ENCODE results near the gene PRKCH. TPM values are rescaled to one million over a fixed set of nuclear protein-coding genes. Genes with fewer than 3 reads are reported as not detected.

PRKCH gene
- total RNA-seq, 1 experiment from 2014 or later: 12.4 TPM

GRCh38 chr14:61320806-61321384, 484 bp upstream of the PRKCH start:
- ChIA-PET CTCF (interaction anchor here (0.7 to 2.6 kb wide), 10 partner anchors 12 to 516 kb away, joined by 3 to 11 read pairs (median 4); no protein-coding TSS in a partner anchor), POLR2A (interaction anchor here (0.8 to 3.8 kb wide), 8 partner anchors 11 to 140 kb away, joined by 3 to 38 read pairs (median 7); no protein-coding TSS in a partner anchor)
- BruUV-seq (replicated peaks): TSS peak; percentile 22
- intact Hi-C loops (cut with micrococcal nuclease): no loop called here
- no peak for DNase-seq (ENCODE audit: unreplicated experiment)
- Mint-ChIP-seq H3K9me3 (ENCODE audit: unreplicated experiment) (no peaks in the 10 kb centered on the region), H3K27me3 (ENCODE audit: insufficient read depth, unreplicated experiment) (no peaks in the 10 kb centered on the region), H3K4me1 (ENCODE audit: insufficient read depth, unreplicated experiment) (peaks cover 15% of the 10 kb centered on the region), H3K36me3 (ENCODE audit: insufficient read depth, unreplicated experiment) (no peaks in the 10 kb centered on the region), H3K4me3 (ENCODE audit: unreplicated experiment) (peak overlapping the region; percentile 94), H3K27ac (ENCODE audit: low read depth, unreplicated experiment) (peak overlapping the region; percentile 61)
- no peak for TF ChIP-seq CTCF (IDR thresholded peaks at IDR 0.05; ENCODE audit: unreplicated experiment)

GRCh38 chr14:61322011-61322798, 826 bp downstream of the PRKCH start:
- Mint-ChIP-seq H3K4me3 (ENCODE audit: unreplicated experiment) (peak overlapping the region; percentile 94), H3K9me3 (ENCODE audit: unreplicated experiment) (no peaks in the 10 kb centered on the region), H3K27ac (ENCODE audit: low read depth, unreplicated experiment) (peak overlapping the region; percentile 98), H3K27me3 (ENCODE audit: insufficient read depth, unreplicated experiment) (no peaks in the 10 kb centered on the region), H3K4me1 (ENCODE audit: insufficient read depth, unreplicated experiment) (peaks cover 21% of the 10 kb centered on the region), H3K36me3 (ENCODE audit: insufficient read depth, unreplicated experiment) (no peaks in the 10 kb centered on the region)
- intact Hi-C loops (cut with micrococcal nuclease): no loop called here
- peak; percentile 74 for DNase-seq (ENCODE audit: unreplicated experiment)
- BruUV-seq (replicated peaks): TSS peak; percentile 33
- ChIA-PET CTCF (interaction anchor here (0.6 to 2.6 kb wide), 15 partner anchors 10 to 516 kb away, joined by 3 to 11 read pairs (median 4); no protein-coding TSS in a partner anchor), POLR2A (interaction anchor here (0.7 to 3.8 kb wide), 30 partner anchors 8 to 1647 kb away, joined by 3 to 38 read pairs (median 4); partner anchors contain the start of genes HIF1A and SNAPC1)
- no peak for TF ChIP-seq CTCF (IDR thresholded peaks at IDR 0.05; ENCODE audit: unreplicated experiment)

- H3K27ac Mint-ChIP-seq (ENCODE audit: low read depth, unreplicated experiment): peak overlapping the region; percentile 98
- intact Hi-C loops (cut with micrococcal nuclease): no loop called here
- TF ChIP-seq CTCF (IDR thresholded peaks at IDR 0.05; ENCODE audit: unreplicated experiment): no peak
- H3K4me3 Mint-ChIP-seq (ENCODE audit: unreplicated experiment): peak overlapping the region; percentile 94
- H3K27me3 Mint-ChIP-seq (ENCODE audit: insufficient read depth, unreplicated experiment): no peaks in the 10 kb centered on the region
- H3K36me3 Mint-ChIP-seq (ENCODE audit: insufficient read depth, unreplicated experiment): no peaks in the 10 kb centered on the region
- POLR2A ChIA-PET: interaction anchor here (0.7 to 3.8 kb wide), 24 partner anchors 9 to 1647 kb away, joined by 3 to 38 read pairs (median 4); partner anchors contain the start of genes HIF1A and SNAPC1
- CTCF ChIA-PET: interaction anchor here (0.6 to 2.6 kb wide), 9 partner anchors 10 to 515 kb away, joined by 3 to 11 read pairs (median 3); no protein-coding TSS in a partner anchor
- no peaks in the 10 kb centered on the region for H3K9me3 Mint-ChIP-seq (ENCODE audit: unreplicated experiment)
- DNase-seq (ENCODE audit: unreplicated experiment): peak; percentile 81
- BruUV-seq (replicated peaks): TSS peak; percentile 41
- peaks cover 23% of the 10 kb centered on the region for H3K4me1 Mint-ChIP-seq (ENCODE audit: insufficient read depth, unreplicated experiment)
Observed at GRCh38 chr14:61322799-61323290, 1.5 kb downstream of the PRKCH start.

- no peaks in the 10 kb centered on the region for H3K27me3 Mint-ChIP-seq (ENCODE audit: insufficient read depth, unreplicated experiment)
- POLR2A ChIA-PET: interaction anchor here (0.6 to 3.8 kb wide), 7 partner anchors 8 to 146 kb away, joined by 3 to 38 read pairs (median 6); no protein-coding TSS in a partner anchor
- no peak for DNase-seq (ENCODE audit: unreplicated experiment)
- H3K4me1 Mint-ChIP-seq (ENCODE audit: insufficient read depth, unreplicated experiment): peaks cover 23% of the 10 kb centered on the region
- no peak overlapping the region for H3K4me3 Mint-ChIP-seq (ENCODE audit: unreplicated experiment)
- intact Hi-C loops (cut with micrococcal nuclease): no loop called here
- no TSS peak for BruUV-seq (replicated peaks)
- H3K36me3 Mint-ChIP-seq (ENCODE audit: insufficient read depth, unreplicated experiment): no peaks in the 10 kb centered on the region
- TF ChIP-seq CTCF (IDR thresholded peaks at IDR 0.05; ENCODE audit: unreplicated experiment): no peak
- no peaks in the 10 kb centered on the region for H3K9me3 Mint-ChIP-seq (ENCODE audit: unreplicated experiment)
- no peak overlapping the region for H3K27ac Mint-ChIP-seq (ENCODE audit: low read depth, unreplicated experiment)
- CTCF ChIA-PET: interaction anchor here (0.9 kb wide), 1 partner anchor 495 kb away, joined by 3 read pairs; no protein-coding TSS in a partner anchor
Observed at GRCh38 chr14:61323970-61324369, 2.6 kb downstream of the PRKCH start.

All from MCF 10A (cell line).